IPS-15b (cell line): ENCODE results near the gene CHRNA7.

Experiments
- H3K27me3 ChIP-seq: one replicate; pipeline ENCODE4 v1.6.1; 2013; ENCODE audit warnings: low read length; ENCODE audit not compliant: control insufficient read depth, insufficient read depth
- H3K36me3 ChIP-seq: one replicate; pipeline ENCODE4 v1.6.1; 2013; ENCODE audit warnings: low read length; ENCODE audit not compliant: control insufficient read depth, insufficient read depth
- H3K4me1 ChIP-seq: one replicate; pipeline ENCODE4 v1.6.1; 2013; ENCODE audit warnings: mild to moderate bottlenecking, low read length; ENCODE audit not compliant: control insufficient read depth, insufficient read depth
- H3K4me3 ChIP-seq: one replicate; pipeline ENCODE4 v1.5.1; 2013; ENCODE audit warnings: low read depth, low read length
- H3K9ac ChIP-seq: one replicate; pipeline ENCODE4 v1.6.1; 2013; ENCODE audit warnings: low read depth, mild to moderate bottlenecking, low read length
- H3K9me3 ChIP-seq: one replicate; pipeline ENCODE4 v1.6.1; 2013; ENCODE audit warnings: mild to moderate bottlenecking, low read length; ENCODE audit not compliant: control insufficient read depth, insufficient read depth

CHRNA7 gene

GRCh38 chr15:32107477-32108080, 77.3 kb downstream of the CHRNA7 start:
- Histone ChIP-seq H3K4me1 (no peaks in the 10 kb centered on the region), H3K9ac (no peak overlapping the region), H3K4me3 (no peak overlapping the region), H3K36me3 (peaks cover 2% of the 10 kb centered on the region), H3K27me3 (no peaks in the 10 kb centered on the region), H3K9me3 (no peaks in the 10 kb centered on the region)

GRCh38 chr15:32108661-32109060, 78.3 kb downstream of the CHRNA7 start:
- Histone ChIP-seq H3K9me3 (no peaks in the 10 kb centered on the region), H3K4me1 (no peaks in the 10 kb centered on the region), H3K9ac (no peak overlapping the region), H3K36me3 (peaks cover 2% of the 10 kb centered on the region), H3K27me3 (no peaks in the 10 kb centered on the region), H3K4me3 (no peak overlapping the region)

- H3K9ac ChIP-seq: no peak overlapping the region
- no peaks in the 10 kb centered on the region for H3K4me1 ChIP-seq
- H3K27me3 ChIP-seq: no peaks in the 10 kb centered on the region
- no peaks in the 10 kb centered on the region for H3K9me3 ChIP-seq
- no peak overlapping the region for H3K4me3 ChIP-seq
- H3K36me3 ChIP-seq: peaks cover 2% of the 10 kb centered on the region
These were observed 81.8 kb downstream of the CHRNA7 start for GRCh38 chr15:32112101-32112500.

DNA sequence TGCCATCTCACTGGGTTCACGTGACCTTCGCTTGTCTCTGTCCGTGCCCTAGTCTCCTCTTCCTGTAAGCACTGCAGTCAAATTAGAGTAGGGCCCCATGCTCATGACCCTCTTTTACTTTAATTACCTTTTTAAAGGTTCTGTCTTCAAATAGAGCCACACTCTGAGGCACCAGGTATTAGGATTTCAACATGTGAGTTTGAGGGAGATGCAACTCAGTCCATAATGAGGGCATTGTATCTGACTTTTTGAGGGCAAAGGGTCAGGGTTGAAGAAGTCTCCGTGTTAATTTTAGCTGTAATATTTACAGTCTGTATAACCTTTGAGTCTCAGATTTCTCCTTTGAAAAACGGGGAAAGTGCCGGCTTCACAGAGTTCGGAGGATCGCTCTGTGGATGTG, 82.9 kb downstream of the CHRNA7 start:
- Histone ChIP-seq H3K27me3 (no peaks in the 10 kb centered on the region), H3K9me3 (no peaks in the 10 kb centered on the region), H3K36me3 (peaks cover 2% of the 10 kb centered on the region), H3K9ac (no peak overlapping the region), H3K4me1 (no peaks in the 10 kb centered on the region), H3K4me3 (no peak overlapping the region)

DNA sequence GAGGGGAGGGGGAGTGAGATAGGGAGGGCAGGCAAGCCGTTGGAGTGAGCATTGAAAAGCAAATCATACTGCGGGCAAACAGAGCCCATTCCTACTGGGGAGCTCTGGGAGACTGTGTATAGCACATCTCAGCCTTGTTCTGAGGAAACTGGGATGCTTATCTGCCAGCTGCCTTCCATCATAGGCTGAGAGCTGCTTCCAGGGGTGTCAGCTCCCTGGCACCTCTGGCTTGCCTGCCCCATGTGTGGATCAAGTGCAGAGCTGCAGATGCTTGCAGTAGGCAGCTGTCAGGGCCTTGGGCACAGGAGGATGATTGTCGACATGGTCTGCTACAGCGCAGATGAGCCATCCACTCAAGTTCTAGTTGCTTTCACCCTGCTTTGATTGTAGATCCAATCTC, 86.8 kb downstream of the CHRNA7 start:
- H3K27me3 ChIP-seq: no peaks in the 10 kb centered on the region
- H3K36me3 ChIP-seq: no peaks in the 10 kb centered on the region
- no peaks in the 10 kb centered on the region for H3K9me3 ChIP-seq
- H3K9ac ChIP-seq: no peak overlapping the region
- H3K4me1 ChIP-seq: no peaks in the 10 kb centered on the region
- no peak overlapping the region for H3K4me3 ChIP-seq

GRCh38 chr15:32119286-32119685, 89.0 kb downstream of the CHRNA7 start:
- Histone ChIP-seq H3K36me3 (no peaks in the 10 kb centered on the region), H3K9me3 (no peaks in the 10 kb centered on the region), H3K9ac (no peak overlapping the region), H3K4me1 (no peaks in the 10 kb centered on the region), H3K4me3 (no peak overlapping the region), H3K27me3 (no peaks in the 10 kb centered on the region)

DNA sequence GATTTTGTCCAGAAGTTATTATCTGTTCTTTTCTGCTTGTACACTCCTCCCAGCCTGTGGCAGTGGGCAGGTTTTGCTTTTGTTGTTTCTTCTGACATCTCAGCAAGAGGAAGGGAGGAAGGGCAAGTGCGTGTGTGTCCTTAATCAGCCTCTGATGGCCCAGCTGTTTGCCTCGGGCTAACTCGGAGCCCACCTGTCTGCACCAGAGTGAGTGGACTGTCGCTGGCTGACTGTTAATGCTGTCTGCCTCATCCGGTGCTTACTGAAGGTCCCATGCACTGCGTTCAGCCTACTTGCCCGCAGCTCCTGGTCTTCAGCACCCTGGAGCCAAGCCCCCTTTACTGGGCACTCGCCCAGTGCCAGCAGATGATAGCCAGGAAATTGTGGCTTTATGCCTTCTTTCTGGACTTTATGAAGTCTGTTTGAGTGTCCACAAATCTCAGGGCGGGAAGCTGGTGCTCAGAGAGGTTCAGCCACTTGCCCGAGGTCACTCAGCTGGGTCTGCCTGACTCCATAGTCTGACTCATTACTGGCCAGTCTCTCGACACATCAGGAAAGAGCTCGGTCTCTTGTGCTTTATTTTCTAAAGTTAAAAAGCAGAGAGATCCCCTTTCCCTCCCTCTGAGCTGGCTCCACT, 89.5 kb downstream of the CHRNA7 start:
- H3K27me3 ChIP-seq: no peaks in the 10 kb centered on the region
- H3K9ac ChIP-seq: no peak overlapping the region
- no peaks in the 10 kb centered on the region for H3K9me3 ChIP-seq
- H3K36me3 ChIP-seq: no peaks in the 10 kb centered on the region
- no peaks in the 10 kb centered on the region for H3K4me1 ChIP-seq
- no peak overlapping the region for H3K4me3 ChIP-seq

DNA sequence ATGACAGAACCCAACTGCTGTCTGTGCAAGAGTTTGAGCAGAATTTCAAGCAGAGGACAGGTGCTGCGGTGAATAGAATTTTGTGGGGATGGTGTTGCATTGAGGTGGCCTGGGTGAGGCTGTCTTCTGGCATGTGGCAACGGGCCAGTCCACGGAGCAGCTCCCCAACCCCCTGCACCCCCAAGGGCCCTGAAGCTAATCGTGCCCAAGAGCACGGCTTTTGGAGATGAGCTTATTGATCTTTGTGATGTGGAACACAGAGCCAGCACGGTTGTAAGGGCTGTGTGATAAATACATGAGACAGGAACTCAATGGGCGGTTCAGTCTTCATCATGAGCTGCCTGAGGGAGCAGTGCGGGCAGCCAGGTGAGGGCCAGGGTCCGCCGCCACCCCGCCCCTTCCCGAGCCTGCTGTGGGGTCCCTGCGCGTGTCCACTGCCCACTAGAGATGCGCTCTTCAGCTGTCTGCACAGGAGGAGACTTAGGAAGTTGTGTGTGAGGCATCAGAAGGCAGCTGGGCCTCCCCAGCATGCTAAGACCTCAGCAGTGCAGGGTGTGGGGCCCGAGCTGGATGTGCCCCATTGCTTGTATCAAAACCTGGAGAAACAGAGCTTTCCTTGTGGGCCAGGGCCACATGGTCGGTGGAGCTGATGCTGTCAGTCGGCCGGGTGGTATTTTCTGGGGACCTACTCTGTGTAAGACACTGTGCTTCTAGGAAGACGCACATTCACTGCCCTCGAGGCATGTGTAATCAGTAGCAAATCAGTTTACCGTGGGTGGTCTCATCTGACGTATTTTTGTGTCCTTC, 90.5 kb downstream of the CHRNA7 start:
- Histone ChIP-seq H3K4me3 (no peak overlapping the region), H3K27me3 (no peaks in the 10 kb centered on the region), H3K36me3 (no peaks in the 10 kb centered on the region), H3K9ac (no peak overlapping the region), H3K4me1 (no peaks in the 10 kb centered on the region), H3K9me3 (no peaks in the 10 kb centered on the region)

- Histone ChIP-seq H3K4me1 (no peaks in the 10 kb centered on the region), H3K9me3 (no peaks in the 10 kb centered on the region), H3K27me3 (no peaks in the 10 kb centered on the region), H3K9ac (no peak overlapping the region), H3K36me3 (no peaks in the 10 kb centered on the region), H3K4me3 (no peak overlapping the region)
These were observed 91.0 kb downstream of the CHRNA7 start for GRCh38 chr15:32121384-32121695.

- Histone ChIP-seq H3K9ac (no peak overlapping the region), H3K27me3 (no peaks in the 10 kb centered on the region), H3K9me3 (no peaks in the 10 kb centered on the region), H3K4me3 (no peak overlapping the region), H3K4me1 (no peaks in the 10 kb centered on the region), H3K36me3 (no peaks in the 10 kb centered on the region)
These were observed 91.7 kb downstream of the CHRNA7 start for GRCh38 chr15:32122013-32122412.

- Histone ChIP-seq H3K36me3 (no peaks in the 10 kb centered on the region), H3K27me3 (no peaks in the 10 kb centered on the region), H3K9ac (no peak overlapping the region), H3K9me3 (no peaks in the 10 kb centered on the region), H3K4me3 (no peak overlapping the region), H3K4me1 (no peaks in the 10 kb centered on the region)
These were observed 93.2 kb downstream of the CHRNA7 start for GRCh38 chr15:32123473-32123872.

GRCh38 chr15:32124726-32125125, 94.4 kb downstream of the CHRNA7 start:
- Histone ChIP-seq H3K9me3 (no peaks in the 10 kb centered on the region), H3K36me3 (no peaks in the 10 kb centered on the region), H3K4me3 (no peak overlapping the region), H3K4me1 (no peaks in the 10 kb centered on the region), H3K9ac (no peak overlapping the region), H3K27me3 (no peaks in the 10 kb centered on the region)
